GM23248 (cell line): ENCODE data around the gene TMEM204. TPM values are rescaled to one million over a fixed set of nuclear protein-coding genes. Genes with fewer than 3 reads are reported as not detected.

Experiments used
- DNase-seq: peaks from one replicate; pipeline ENCODE4 v3.0.0-alpha.2; 2015
- H2AFZ ChIP-seq: fragments of 200-600 bp; sonication (generic); 2 replicates; pipeline ENCODE4 v1.6.1; 2016; ENCODE audit warnings: antibody characterized with exemption
- H3F3A ChIP-seq: fragments of 200-600 bp; sonication (generic); 2 replicates; pipeline ENCODE4 v1.6.1; 2016; ENCODE audit warnings: mild to moderate bottlenecking, antibody characterized with exemption, mixed run types; ENCODE audit not compliant: insufficient read depth
- H3K27ac ChIP-seq: fragments of 200-600 bp; sonication (generic); 2 replicates; pipeline ENCODE4 v1.5.1; 2016; ENCODE audit warnings: mild to moderate bottlenecking
- H3K27me3 ChIP-seq: fragments of 200-600 bp; sonication (generic); replicated peaks from 2 replicates; pipeline ENCODE4 v1.6.1; 2016; ENCODE audit warnings: mild to moderate bottlenecking; ENCODE audit not compliant: insufficient read depth
- H3K36me3 ChIP-seq: fragments of 200-600 bp; sonication (generic); 2 replicates; pipeline ENCODE4 v1.6.1; 2016; ENCODE audit warnings: low read depth, mild to moderate bottlenecking
- H3K4me1 ChIP-seq: fragments of 200-600 bp; sonication (generic); 2 replicates; pipeline ENCODE4 v1.6.1; 2016; ENCODE audit warnings: mild to moderate bottlenecking; ENCODE audit not compliant: insufficient read depth
- H3K4me2 ChIP-seq: fragments of 200-600 bp; sonication (generic); one replicate; pipeline ENCODE4 v1.6.1; 2016; ENCODE audit warnings: mild to moderate bottlenecking; ENCODE audit not compliant: unreplicated experiment
- H3K4me3 ChIP-seq: fragments of 200-600 bp; sonication (generic); 2 replicates; pipeline ENCODE4 v1.5.1; 2016; ENCODE audit warnings: mild to moderate bottlenecking
- H3K79me2 ChIP-seq: fragments of 200-600 bp; sonication (generic); 2 replicates; pipeline ENCODE4 v1.6.1; 2016; ENCODE audit warnings: mild to moderate bottlenecking; ENCODE audit not compliant: insufficient read depth
- H3K9ac ChIP-seq: fragments of 200-600 bp; sonication (generic); 2 replicates; pipeline ENCODE4 v1.6.1; 2016; ENCODE audit warnings: mild to moderate bottlenecking
- H3K9me2 ChIP-seq: fragments of 200-600 bp; sonication (generic); 2 replicates; pipeline ENCODE4 v1.6.1; 2016; ENCODE audit warnings: mixed run types, mild to moderate bottlenecking, moderate library complexity; ENCODE audit not compliant: insufficient read depth
- H3K9me3 ChIP-seq: fragments of 200-600 bp; sonication (generic); one replicate; pipeline ENCODE4 v1.6.1; 2017; ENCODE audit warnings: low read depth
- H4K20me1 ChIP-seq: fragments of 200-600 bp; sonication (generic); 2 replicates; pipeline ENCODE4 v1.6.0; 2016; ENCODE audit not compliant: insufficient read depth
- EZH2 ChIP-seq: fragments of 200-600 bp; sonication (generic); IDR thresholded peaks from 2 replicates; pipeline ENCODE4 v1.6.1; 2018; ENCODE audit warnings: antibody characterized with exemption, mild to moderate bottlenecking; ENCODE audit not compliant: insufficient read depth, poor library complexity, severe bottlenecking
- EZH2phosphoT487 ChIP-seq: fragments of 200-600 bp; sonication (generic); IDR thresholded peaks from 2 replicates; pipeline ENCODE4 v1.6.1; 2018; ENCODE audit warnings: antibody characterized with exemption, moderate library complexity, mild to moderate bottlenecking, low read depth; ENCODE audit not compliant: insufficient read depth
- WGBS, 2 experiments: methylation state at CpG; one replicate each; pipeline ENCODE4 v1.1.6; 2015 to 2017; ENCODE audit warnings: low lambda C conversion rate in 2 of 2, low coverage in 1 of 2; ENCODE audit errors: missing lambda C conversion rate in 2 of 2; 5-methylcytosine and 5-hydroxymethylcytosine counted together
- in situ Hi-C: fragments of 300-500 bp; cut with MboI; formaldehyde crosslinking; loops from 2 replicates; pipeline ENCODE4 v1.15.0; 2020
- polyA plus RNA-seq: library from polyadenylated mRNA; unstranded; fragments of >200 nt; fragmentation: Nextera tagmentation; extraction: Ambion mirVana; gene quantifications from 2 replicates; pipeline ENCODE4 v1.2.1, GENCODE V29; 2016
- total RNA-seq: library from RNA; depleted of rRNA; stranded (reverse); fragments of >200 nt; shearing (Covaris generic); gene quantifications from 2 replicates; pipeline ENCODE4 v1.2.3, GENCODE V29; 2014

TMEM204 gene
- total and polyA plus RNA-seq, 2 experiments from 2014 or later: 26.0 to 40.0 TPM

- H3F3A ChIP-seq: peaks cover 10% of the 10 kb centered on the region
- no peaks in the 10 kb centered on the region for H3K36me3 ChIP-seq
- in situ Hi-C loops: no loop called here
- TF ChIP-seq EZH2 (no peak), EZH2phosphoT487 (no peak)
- peak overlapping the region; percentile 77 for H3K4me3 ChIP-seq
- H2AFZ ChIP-seq: no peak overlapping the region
- H3K27me3 ChIP-seq: no peaks in the 10 kb centered on the region
- H4K20me1 ChIP-seq: no peaks in the 10 kb centered on the region; the same call in 1 of the 2 replicates
- H3K79me2 ChIP-seq: peaks cover 68% of the 10 kb centered on the region
- no peaks in the 10 kb centered on the region for H3K9me2 ChIP-seq
- peaks cover 34% of the 10 kb centered on the region for H3K4me1 ChIP-seq
- H3K9me3 ChIP-seq: no peaks in the 10 kb centered on the region
- WGBS, 2 experiments: 58 to 59% methylated on average over 39 of the region's 39 CpGs
- peak overlapping the region; percentile 88 for H3K9ac ChIP-seq
- H3K27ac ChIP-seq: no peak overlapping the region
- H3K4me2 ChIP-seq: peak overlapping the region; percentile 91
- DNase-seq: peak; percentile 24
Measured at GRCh38 chr16:1535391-1536291, 2.2 kb downstream of the TMEM204 start.

- in situ Hi-C loops: no loop called here
- H3K9me3 ChIP-seq: no peaks in the 10 kb centered on the region
- no peak overlapping the region for H2AFZ ChIP-seq
- peaks cover 10% of the 10 kb centered on the region for H3F3A ChIP-seq
- H3K4me1 ChIP-seq: peaks cover 24% of the 10 kb centered on the region
- H3K4me3 ChIP-seq: no peak overlapping the region
- peaks cover 77% of the 10 kb centered on the region for H3K79me2 ChIP-seq
- TF ChIP-seq EZH2 (no peak), EZH2phosphoT487 (no peak)
- H4K20me1 ChIP-seq: no peaks in the 10 kb centered on the region; the same call in 1 of the 2 replicates
- H3K9ac ChIP-seq: no peak overlapping the region
- H3K27ac ChIP-seq: no peak overlapping the region
- DNase-seq: no peak
- no peaks in the 10 kb centered on the region for H3K36me3 ChIP-seq
- H3K9me2 ChIP-seq: no peaks in the 10 kb centered on the region
- no peaks in the 10 kb centered on the region for H3K27me3 ChIP-seq
- 87 to 95% methylated on average over 11 to 13 of the region's 13 CpGs for WGBS, 2 experiments
- H3K4me2 ChIP-seq: peak overlapping the region; percentile 91
Measured at GRCh38 chr16:1536601-1537000, 3.1 kb downstream of the TMEM204 start.

GRCh38 chr16:1537138-1537577 is 3.7 kb downstream of the TMEM204 start:
- Histone ChIP-seq H3K4me3 (no peak overlapping the region), H3K79me2 (peaks cover 77% of the 10 kb centered on the region), H3K27ac (no peak overlapping the region), H3K27me3 (no peaks in the 10 kb centered on the region), H3F3A (peaks cover 10% of the 10 kb centered on the region; the same call in 1 of the 2 replicates), H2AFZ (no peak overlapping the region), H4K20me1 (no peaks in the 10 kb centered on the region; the same call in 1 of the 2 replicates), H3K4me1 (peaks cover 19% of the 10 kb centered on the region), H3K9me3 (no peaks in the 10 kb centered on the region), H3K4me2 (no peak overlapping the region), H3K9me2 (no peaks in the 10 kb centered on the region), H3K9ac (no peak overlapping the region), H3K36me3 (no peaks in the 10 kb centered on the region)
- in situ Hi-C loops: no loop called here
- TF ChIP-seq EZH2phosphoT487 (no peak), EZH2 (no peak)
- WGBS, 2 experiments: 96 to 97% methylated on average over 24 to 27 of the region's 27 CpGs
- no peak for DNase-seq

- no peak overlapping the region for H2AFZ ChIP-seq
- in situ Hi-C loops: no loop called here
- no peak overlapping the region for H3K9ac ChIP-seq
- H3K79me2 ChIP-seq: peaks cover 77% of the 10 kb centered on the region
- no peak overlapping the region for H3K4me3 ChIP-seq
- H3K4me1 ChIP-seq: peaks cover 15% of the 10 kb centered on the region
- TF ChIP-seq EZH2phosphoT487: no peak
- no peak for TF ChIP-seq EZH2
- no peaks in the 10 kb centered on the region for H3K9me3 ChIP-seq
- no peak for DNase-seq
- no peak overlapping the region for H3K4me2 ChIP-seq
- no peaks in the 10 kb centered on the region for H3K27me3 ChIP-seq
- H3K36me3 ChIP-seq: no peaks in the 10 kb centered on the region
- peaks cover 6% of the 10 kb centered on the region; the same call in 1 of the 2 replicates for H3F3A ChIP-seq
- H3K27ac ChIP-seq: no peak overlapping the region
- no peaks in the 10 kb centered on the region for H3K9me2 ChIP-seq
- 89 to 94% methylated on average over 20 to 26 of the region's 26 CpGs for WGBS, 2 experiments
- no peaks in the 10 kb centered on the region; the same call in 1 of the 2 replicates for H4K20me1 ChIP-seq
Measured at GRCh38 chr16:1537763-1538289, 4.4 kb downstream of the TMEM204 start.
